Heart left ventricle (tissue), 13 donors: ENCODE data around the gene STK25.

Source experiments
- POLR2A ChIP-seq, 2 donors: fragments of 450-650 bp; IDR thresholded peaks; one replicate each; pipeline ENCODE4 v1.6.1; 2017; ENCODE audit warnings: antibody characterized with exemption in 2 of 2, mild to moderate bottlenecking in 2 of 2, moderate library complexity in 2 of 2
- TF ChIP-seq, protein P1 (sequence below), 12 donors: fragments of 200-600 bp; sonication (generic) in 4 of 12; IDR thresholded peaks; one replicate each; pipeline versions ENCODE4 v1.5.0 to v1.8.0; 2018 to 2022; ENCODE audit warnings: antibody characterized with exemption in 12 of 12, mild to moderate bottlenecking in 5 of 12
- donor health status: ischemic (EF 13 %, LVEDD 7.1; RV severe dilation, severe dysfunction).
- donor health status: DM: no; HTN: yes; CAD: no.
- donor health status: DM: no; HTN: no; CAD: no.
- donor health status: ischemic (EF 25% LVEDD 6.9; RV normal size, moderate dysfunction).
- donor health status: ischemic (EF 25% LVEDD 5.7; RV mildly dilated, moderate dysfunction).
- donor health status: ischemic (EF 35%, LVEDD 5.7; RV mildly dilated, moderate dysfunction).
- donor health status: nonischemic (EF 11% LVEDD 7.7; RV severe dilation, severe dysfunction).
- donor health status: DM: yes; HTN: yes; CAD: no.
- donor health status: PGD.
- donor health status: ischemic (EF 29% LVEDD 5.4; RV normal size, mild dysfunction).
- donor health status: nonischemic (EF 23%, LVEDD 6.1; RV moderate dilation, normal function).

DNA sequence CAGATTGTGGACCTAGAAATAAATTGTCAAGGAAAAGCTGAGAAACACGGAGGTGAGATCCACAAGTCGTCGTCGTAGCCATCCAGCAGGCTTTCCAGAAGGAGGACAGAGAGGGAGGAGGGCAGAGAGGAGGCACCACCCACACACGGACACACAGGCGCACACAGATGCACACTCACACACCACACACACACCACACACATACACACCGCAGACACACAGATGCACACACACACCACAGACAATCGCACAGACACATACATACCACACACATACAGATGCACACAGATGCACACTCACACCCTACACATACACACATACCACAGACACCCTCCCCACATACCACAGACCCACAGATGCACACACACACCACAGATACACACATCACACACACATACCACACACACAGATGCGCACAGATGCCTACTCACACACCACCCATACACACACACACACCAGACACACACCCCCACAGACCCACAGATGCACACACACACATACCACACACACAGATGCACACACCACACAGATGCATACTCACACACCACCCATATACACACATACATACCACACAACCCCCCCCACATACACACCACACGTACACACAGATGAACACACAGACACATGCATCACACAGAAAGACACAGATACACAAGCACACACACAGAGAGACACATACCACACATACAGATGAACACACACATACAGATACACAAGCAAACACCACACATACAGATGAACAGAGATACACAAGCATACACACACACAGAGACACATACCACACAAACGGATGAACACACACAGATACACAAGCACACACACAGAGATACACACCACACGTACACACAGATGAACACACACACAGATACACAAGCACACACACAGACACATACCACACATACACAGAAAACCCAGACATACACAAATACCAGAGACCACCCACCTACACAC, 37.4 kb upstream of the STK25 start:
- TF ChIP-seq, protein P1, sequence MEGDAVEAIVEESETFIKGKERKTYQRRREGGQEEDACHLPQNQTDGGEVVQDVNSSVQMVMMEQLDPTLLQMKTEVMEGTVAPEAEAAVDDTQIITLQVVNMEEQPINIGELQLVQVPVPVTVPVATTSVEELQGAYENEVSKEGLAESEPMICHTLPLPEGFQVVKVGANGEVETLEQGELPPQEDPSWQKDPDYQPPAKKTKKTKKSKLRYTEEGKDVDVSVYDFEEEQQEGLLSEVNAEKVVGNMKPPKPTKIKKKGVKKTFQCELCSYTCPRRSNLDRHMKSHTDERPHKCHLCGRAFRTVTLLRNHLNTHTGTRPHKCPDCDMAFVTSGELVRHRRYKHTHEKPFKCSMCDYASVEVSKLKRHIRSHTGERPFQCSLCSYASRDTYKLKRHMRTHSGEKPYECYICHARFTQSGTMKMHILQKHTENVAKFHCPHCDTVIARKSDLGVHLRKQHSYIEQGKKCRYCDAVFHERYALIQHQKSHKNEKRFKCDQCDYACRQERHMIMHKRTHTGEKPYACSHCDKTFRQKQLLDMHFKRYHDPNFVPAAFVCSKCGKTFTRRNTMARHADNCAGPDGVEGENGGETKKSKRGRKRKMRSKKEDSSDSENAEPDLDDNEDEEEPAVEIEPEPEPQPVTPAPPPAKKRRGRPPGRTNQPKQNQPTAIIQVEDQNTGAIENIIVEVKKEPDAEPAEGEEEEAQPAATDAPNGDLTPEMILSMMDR (IDR thresholded peaks at IDR 0.05), result no peak
- no peak for TF ChIP-seq POLR2A (IDR thresholded peaks at IDR 0.05)
